Tibial nerve (tissue), 4 donors: ENCODE results near the gene TUBA3C. TPM values are rescaled to one million over a fixed set of nuclear protein-coding genes. Genes with fewer than 3 reads are reported as not detected.

Experiments
- DNase-seq, 2 donors: peaks; one replicate each; pipeline ENCODE4 v3.0.0-alpha.2; 2019; ENCODE audit warnings: low spot score in 2 of 2
- H3K27ac ChIP-seq, 4 donors: fragments of 200-600 bp; sonication (generic) in 3 of 4; one replicate each; pipeline ENCODE4 v1.5.1; 2017 to 2019; ENCODE audit warnings: mild to moderate bottlenecking in 1 of 4
- H3K27me3 ChIP-seq, 2 donors: fragments of 200-600 bp; sonication (generic) in 1 of 2; one replicate each; pipeline versions ENCODE4 v1.5.1 to v1.6.0; 2017 to 2019
- H3K36me3 ChIP-seq, 3 donors: fragments of 200-600 bp; sonication (generic); one replicate each; pipeline ENCODE4 v1.5.1; 2018 to 2019
- H3K4me1 ChIP-seq, 4 donors: fragments of 200-600 bp; sonication (generic) in 3 of 4; one replicate each; pipeline ENCODE4 v1.5.1; 2017 to 2019
- H3K4me3 ChIP-seq, 4 donors: fragments of 200-600 bp; sonication (generic) in 3 of 4; one replicate each; pipeline ENCODE4 v1.5.1; 2017 to 2019; ENCODE audit warnings: mild to moderate bottlenecking in 1 of 4, moderate library complexity in 1 of 4
- H3K9me3 ChIP-seq, 4 donors: fragments of 200-600 bp; sonication (generic) in 3 of 4; one replicate each; pipeline ENCODE4 v1.5.1; 2017 to 2019
- EP300 ChIP-seq, 2 donors: sonication (generic); formaldehyde crosslinking; IDR thresholded peaks; one replicate each; pipeline ENCODE4 v1.6.1; 2017; ENCODE audit warnings: antibody characterized with exemption in 2 of 2, mild to moderate bottlenecking in 1 of 2
- POLR2A ChIP-seq, 2 donors: fragments of 450-650 bp; IDR thresholded peaks; one replicate each; pipeline ENCODE4 v1.6.1; 2017; ENCODE audit warnings: antibody characterized with exemption in 2 of 2, mild to moderate bottlenecking in 2 of 2, moderate library complexity in 2 of 2
- WGBS, 2 donors: methylation state at CpG; one replicate each; pipeline ENCODE4 v1.1.5; 2018; 5-methylcytosine and 5-hydroxymethylcytosine counted together
- total RNA-seq, 4 donors: library from RNA; depleted of rRNA; stranded (reverse); fragments of >200 nt; gene quantifications; one replicate each; pipeline ENCODE4 v1.1.0, GENCODE V29; 2016
- TF ChIP-seq, protein P1 (sequence below), 5 experiments: fragments of 200-600 bp in 3 of 5; fragments of 450-650 bp in 2 of 5; sonication (generic) in 3 of 5; IDR thresholded peaks; one replicate each; pipeline ENCODE4 v1.5.1; 2016 to 2019; ENCODE audit warnings: antibody characterized with exemption in 5 of 5, mild to moderate bottlenecking in 3 of 5, moderate library complexity in 2 of 5

Gene TUBA3C
- total RNA-seq, 4 donors from 2014 or later, result not detected

GRCh38 chr13:19159761-19160420, 21.7 kb downstream of the TUBA3C start:
- Histone ChIP-seq H3K27ac (no peak overlapping the region), H3K36me3 (no peaks in the 10 kb centered on the region), H3K4me3 (no peak overlapping the region), H3K4me1 (no peaks in the 10 kb centered on the region), H3K27me3 (no peaks in the 10 kb centered on the region), H3K9me3 (peaks cover 0 to 32% (median 0%) of the 10 kb centered on the region in 4 donors)
- 64 to 68% methylated on average over 7 to 9 of the region's 9 CpGs for WGBS, 2 donors
- DNase-seq, result no peak
- TF ChIP-seq, protein P1, sequence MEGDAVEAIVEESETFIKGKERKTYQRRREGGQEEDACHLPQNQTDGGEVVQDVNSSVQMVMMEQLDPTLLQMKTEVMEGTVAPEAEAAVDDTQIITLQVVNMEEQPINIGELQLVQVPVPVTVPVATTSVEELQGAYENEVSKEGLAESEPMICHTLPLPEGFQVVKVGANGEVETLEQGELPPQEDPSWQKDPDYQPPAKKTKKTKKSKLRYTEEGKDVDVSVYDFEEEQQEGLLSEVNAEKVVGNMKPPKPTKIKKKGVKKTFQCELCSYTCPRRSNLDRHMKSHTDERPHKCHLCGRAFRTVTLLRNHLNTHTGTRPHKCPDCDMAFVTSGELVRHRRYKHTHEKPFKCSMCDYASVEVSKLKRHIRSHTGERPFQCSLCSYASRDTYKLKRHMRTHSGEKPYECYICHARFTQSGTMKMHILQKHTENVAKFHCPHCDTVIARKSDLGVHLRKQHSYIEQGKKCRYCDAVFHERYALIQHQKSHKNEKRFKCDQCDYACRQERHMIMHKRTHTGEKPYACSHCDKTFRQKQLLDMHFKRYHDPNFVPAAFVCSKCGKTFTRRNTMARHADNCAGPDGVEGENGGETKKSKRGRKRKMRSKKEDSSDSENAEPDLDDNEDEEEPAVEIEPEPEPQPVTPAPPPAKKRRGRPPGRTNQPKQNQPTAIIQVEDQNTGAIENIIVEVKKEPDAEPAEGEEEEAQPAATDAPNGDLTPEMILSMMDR (IDR thresholded peaks at IDR 0.05), result no peak
- TF ChIP-seq POLR2A (IDR thresholded peaks at IDR 0.05) (no peak), EP300 (IDR thresholded peaks at IDR 0.05) (no peak)

DNA sequence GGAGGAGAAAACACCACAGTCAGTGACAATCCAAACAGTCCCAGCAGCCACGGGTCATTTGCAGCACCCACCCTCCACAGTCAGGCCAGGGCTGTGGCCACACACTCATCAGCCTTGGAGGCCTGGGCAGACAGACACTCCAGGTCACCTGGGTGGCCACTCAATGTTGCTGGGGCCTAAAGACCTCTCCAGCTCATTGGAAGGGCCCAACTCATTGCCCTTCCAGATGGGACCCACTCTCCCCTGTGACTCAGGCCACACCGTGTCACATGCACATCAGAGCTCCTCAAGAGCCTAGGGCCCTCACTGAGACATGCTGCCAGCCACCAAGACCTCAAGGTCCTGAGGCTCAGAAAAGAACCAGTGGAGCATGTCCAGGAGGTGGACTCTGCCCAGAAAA, 22.4 kb downstream of the TUBA3C start:
- Histone ChIP-seq H3K27me3 (no peaks in the 10 kb centered on the region), H3K9me3 (peaks cover 0 to 27% (median 0%) of the 10 kb centered on the region in 4 donors), H3K27ac (no peak overlapping the region), H3K4me1 (no peaks in the 10 kb centered on the region), H3K4me3 (no peak overlapping the region), H3K36me3 (no peaks in the 10 kb centered on the region)
- DNase-seq, result no peak
- 75 to 79% methylated on average over 2 of the region's 2 CpGs for WGBS, 2 donors
- no peak for TF ChIP-seq POLR2A (IDR thresholded peaks at IDR 0.05)
- TF ChIP-seq EP300 (IDR thresholded peaks at IDR 0.05), result no peak
- TF ChIP-seq, protein P1 (IDR thresholded peaks at IDR 0.05), result no peak

DNA sequence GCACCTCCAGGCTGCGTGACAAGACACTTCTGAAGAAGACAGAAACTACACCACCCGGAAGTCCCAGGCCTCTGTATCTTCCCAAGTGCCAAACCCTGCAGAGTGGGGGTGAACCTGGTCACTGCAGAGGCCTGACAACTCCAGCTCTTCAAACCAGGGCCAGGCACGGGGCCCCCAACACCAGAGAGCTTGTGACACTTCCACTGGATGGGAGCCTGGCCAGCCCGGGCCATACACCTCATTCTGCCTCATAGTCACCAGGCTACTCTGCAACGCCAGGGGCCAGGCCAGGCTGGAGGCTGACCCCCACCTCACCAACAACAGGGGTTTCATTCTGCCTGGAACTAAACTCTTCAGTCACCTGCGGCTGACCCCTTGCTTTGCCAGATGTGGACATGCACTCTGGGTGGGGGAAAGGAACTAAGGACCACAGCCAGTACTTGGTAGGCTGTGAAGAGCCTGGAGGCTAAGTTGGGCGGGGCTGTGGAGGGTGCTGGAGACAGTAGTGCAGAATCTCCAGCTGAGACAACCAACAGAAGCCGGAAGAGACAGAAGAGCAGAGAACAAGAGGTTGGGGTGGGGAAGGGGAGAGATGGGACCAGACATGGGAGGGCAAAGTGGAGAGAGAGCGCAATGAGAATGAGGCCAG, 23.0 kb downstream of the TUBA3C start:
- no peaks in the 10 kb centered on the region for H3K27me3 ChIP-seq
- DNase-seq, result no peak
- H3K4me1 ChIP-seq, result no peaks in the 10 kb centered on the region
- TF ChIP-seq, protein P1 (IDR thresholded peaks at IDR 0.05), result no peak
- TF ChIP-seq EP300 (IDR thresholded peaks at IDR 0.05) (no peak), POLR2A (IDR thresholded peaks at IDR 0.05) (no peak)
- no peak overlapping the region for H3K27ac ChIP-seq
- no peak overlapping the region for H3K4me3 ChIP-seq
- H3K9me3 ChIP-seq, result peaks cover 0 to 22% (median 0%) of the 10 kb centered on the region in 4 donors
- no peaks in the 10 kb centered on the region for H3K36me3 ChIP-seq
- 60 to 80% methylated on average over 7 of the region's 9 CpGs for WGBS, 2 donors

DNA sequence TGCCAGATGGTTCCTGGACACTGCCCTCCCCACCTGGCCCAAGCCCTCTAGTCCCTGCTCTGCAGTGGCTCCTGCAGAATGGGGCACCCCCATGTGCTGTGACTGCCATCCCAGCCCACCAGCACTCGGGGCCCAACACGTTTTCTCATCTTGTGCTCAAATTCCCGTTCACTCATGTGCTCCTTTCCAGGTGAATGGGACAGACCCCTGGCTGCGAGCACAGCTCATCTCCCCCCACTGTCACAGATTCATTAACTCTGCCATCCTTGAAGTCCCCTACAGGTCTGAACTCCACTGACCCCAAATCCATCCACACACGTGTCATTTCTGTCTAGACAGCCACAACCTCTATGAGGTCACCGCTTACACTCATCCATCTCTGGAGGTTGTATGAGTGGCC, 23.6 kb downstream of the TUBA3C start:
- WGBS, 2 donors, result 54 to 62% methylated on average over 5 of the region's 6 CpGs
- peaks cover 0 to 18% (median 0%) of the 10 kb centered on the region in 4 donors for H3K9me3 ChIP-seq
- no peak overlapping the region for H3K27ac ChIP-seq
- no peaks in the 10 kb centered on the region for H3K27me3 ChIP-seq
- no peak for TF ChIP-seq EP300 (IDR thresholded peaks at IDR 0.05)
- TF ChIP-seq, protein P1 (IDR thresholded peaks at IDR 0.05), result no peak
- no peak for TF ChIP-seq POLR2A (IDR thresholded peaks at IDR 0.05)
- H3K36me3 ChIP-seq, result no peaks in the 10 kb centered on the region
- H3K4me3 ChIP-seq, result no peak overlapping the region
- no peaks in the 10 kb centered on the region for H3K4me1 ChIP-seq
- no peak for DNase-seq

GRCh38 chr13:19157461-19157860, 24.2 kb downstream of the TUBA3C start:
- Histone ChIP-seq H3K27ac (no peak overlapping the region), H3K36me3 (no peaks in the 10 kb centered on the region), H3K9me3 (peaks cover 0 to 13% (median 0%) of the 10 kb centered on the region in 4 donors), H3K4me1 (no peaks in the 10 kb centered on the region), H3K27me3 (no peaks in the 10 kb centered on the region), H3K4me3 (no peak overlapping the region)
- 49 to 59% methylated on average over 2 of the region's 2 CpGs for WGBS, 2 donors
- DNase-seq, result no peak
- TF ChIP-seq EP300 (IDR thresholded peaks at IDR 0.05), result no peak
- no peak for TF ChIP-seq POLR2A (IDR thresholded peaks at IDR 0.05)
- TF ChIP-seq, protein P1 (IDR thresholded peaks at IDR 0.05), result no peak
